Mesendoderm (in vitro differentiated cells): ENCODE results near the gene EHD1.

ENCODE experiments used
- DNase-seq: peaks from one replicate; pipeline ENCODE4 v3.0.0; 2013
- H2AK5ac ChIP-seq: 2 replicates; pipeline ENCODE4 v1.6.1; 2013; ENCODE audit warnings: low read length, inconsistent platforms
- H2BK120ac ChIP-seq: 2 replicates; pipeline ENCODE4 v1.6.1; 2013; ENCODE audit warnings: low read depth, mild to moderate bottlenecking, low read length, moderate library complexity, mixed read lengths
- H2BK15ac ChIP-seq: replicated peaks from 2 replicates; pipeline ENCODE4 v1.6.1; 2013; ENCODE audit warnings: low read depth, mild to moderate bottlenecking, moderate library complexity
- H2BK5ac ChIP-seq: 2 replicates; pipeline ENCODE4 v1.6.1; 2013; ENCODE audit warnings: low read length, inconsistent platforms
- H3K18ac ChIP-seq: 2 replicates; pipeline ENCODE4 v1.6.1; 2013; ENCODE audit warnings: mild to moderate bottlenecking, low read length, mixed read lengths
- H3K23ac ChIP-seq: one replicate; pipeline ENCODE4 v1.6.1; 2013; ENCODE audit warnings: low read length
- H3K27ac ChIP-seq: 2 replicates; pipeline ENCODE4 v1.5.1; 2013; ENCODE audit warnings: low read depth, mild to moderate bottlenecking, inconsistent platforms, low read length, moderate library complexity
- H3K27me3 ChIP-seq: 2 replicates; pipeline ENCODE4 v1.6.1; 2013; ENCODE audit warnings: low read length, control low read depth, mild to moderate bottlenecking, inconsistent platforms; ENCODE audit not compliant: insufficient read depth, poor library complexity
- H3K36me3 ChIP-seq: 2 replicates; pipeline ENCODE4 v1.6.1; 2013; ENCODE audit warnings: low read length, inconsistent platforms; ENCODE audit not compliant: control insufficient read depth, insufficient read depth
- H3K4ac ChIP-seq: one replicate; pipeline ENCODE4 v1.6.1; 2013; ENCODE audit warnings: low read depth, mild to moderate bottlenecking, low read length, moderate library complexity
- H3K4me1 ChIP-seq: 2 replicates; pipeline ENCODE4 v1.6.1; 2013; ENCODE audit warnings: low read depth, low read length, inconsistent platforms; ENCODE audit not compliant: control insufficient read depth
- H3K4me2 ChIP-seq: 2 replicates; pipeline ENCODE4 v1.6.1; 2013; ENCODE audit warnings: low read length
- H3K4me3 ChIP-seq: 2 replicates; pipeline ENCODE4 v1.5.1; 2013; ENCODE audit warnings: mild to moderate bottlenecking, low read length
- H3K56ac ChIP-seq: one replicate; pipeline ENCODE4 v1.6.1; 2013; ENCODE audit warnings: low read length
- H3K79me1 ChIP-seq: 2 replicates; pipeline ENCODE4 v1.6.1; 2013; ENCODE audit warnings: low read length, inconsistent platforms
- H3K79me2 ChIP-seq: 2 replicates; pipeline ENCODE4 v1.6.1; 2013; ENCODE audit warnings: mild to moderate bottlenecking, low read length; ENCODE audit not compliant: control insufficient read depth, insufficient read depth
- H3K9ac ChIP-seq: 2 replicates; pipeline ENCODE4 v1.6.1; 2013; ENCODE audit warnings: low read length, inconsistent platforms
- H4K5ac ChIP-seq: one replicate; pipeline ENCODE4 v1.6.1; 2013; ENCODE audit warnings: low read length
- H4K8ac ChIP-seq: one replicate; pipeline ENCODE4 v1.6.1; 2013; ENCODE audit warnings: low read depth, mild to moderate bottlenecking, control low read depth, low read length, moderate library complexity
- WGBS: extraction: QIAGEN DNeasy Blood & Tissue Kit; methylation state at CpG from one replicate; pipeline ENCODE4 v1.1.7; 2013; ENCODE audit warnings: low lambda C conversion rate, missing lambda C conversion rate; ENCODE audit not compliant: insufficient coverage; ENCODE audit errors: extremely low coverage; 5-methylcytosine and 5-hydroxymethylcytosine counted together

Gene EHD1

DNA sequence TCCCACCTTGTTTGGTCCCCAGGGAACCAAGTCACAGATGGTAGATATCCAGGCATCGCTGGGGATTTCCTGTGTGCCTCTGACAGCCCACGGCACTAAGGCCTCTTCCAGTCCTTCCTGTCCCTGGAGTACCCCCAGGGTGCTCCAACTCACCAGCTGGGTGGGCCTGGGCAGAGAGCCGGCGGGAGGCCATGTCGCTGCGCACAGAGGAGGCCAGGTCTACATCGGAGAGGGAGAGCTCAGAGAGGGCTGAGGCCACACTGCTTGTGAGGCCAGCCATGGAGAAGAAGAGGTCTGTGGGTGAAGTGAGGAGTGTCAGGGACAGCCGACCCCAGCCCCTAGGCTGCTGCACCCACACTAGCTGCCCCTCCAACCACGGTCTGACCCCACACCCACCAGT lies 33.3 kb upstream of the EHD1 start:
- no peak overlapping the region for H3K4me3 ChIP-seq
- no peak overlapping the region for H3K4ac ChIP-seq
- no peak overlapping the region for H3K18ac ChIP-seq
- no peak overlapping the region for H4K5ac ChIP-seq
- no peaks in the 10 kb centered on the region for H3K4me1 ChIP-seq
- no peak overlapping the region for H2BK5ac ChIP-seq
- no peak overlapping the region for H2BK120ac ChIP-seq
- no peaks in the 10 kb centered on the region for H3K27me3 ChIP-seq
- no CpG with 5 or more reads among the region's 9 CpGs for WGBS
- H4K8ac ChIP-seq = no peak overlapping the region
- H3K23ac ChIP-seq = no peak overlapping the region
- no peak overlapping the region for H3K56ac ChIP-seq
- H2BK15ac ChIP-seq = no peak overlapping the region
- no peak overlapping the region for H3K9ac ChIP-seq
- no peaks in the 10 kb centered on the region for H3K79me2 ChIP-seq
- no peak overlapping the region for H3K27ac ChIP-seq
- no peak for DNase-seq
- no peak overlapping the region for H3K4me2 ChIP-seq
- peaks cover 2% of the 10 kb centered on the region for H3K79me1 ChIP-seq
- H3K36me3 ChIP-seq = peaks cover 4% of the 10 kb centered on the region
- no peak overlapping the region for H2AK5ac ChIP-seq

DNA sequence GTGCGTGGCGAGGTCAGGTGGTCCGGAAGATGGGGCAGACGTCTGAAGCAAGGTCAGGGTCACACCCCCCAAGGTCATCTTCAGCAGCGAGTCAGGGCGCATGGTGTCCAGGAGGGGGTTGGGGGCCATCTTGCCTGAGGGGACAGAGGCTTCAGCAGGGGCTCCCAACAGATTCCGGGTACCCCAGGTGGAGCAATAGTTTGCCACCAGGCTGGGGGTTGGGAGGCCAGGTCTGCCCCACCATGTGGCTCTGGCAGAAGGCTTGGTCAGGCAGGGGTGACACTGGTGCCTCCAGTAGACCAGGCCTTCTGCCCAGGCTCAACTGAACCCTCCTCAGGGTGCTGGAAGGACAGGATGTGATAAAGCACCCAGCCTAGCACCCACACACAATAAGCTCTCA lies 32.7 kb upstream of the EHD1 start:
- Histone ChIP-seq H3K4ac (no peak overlapping the region), H3K4me1 (no peaks in the 10 kb centered on the region), H3K4me3 (no peak overlapping the region), H3K4me2 (no peak overlapping the region), H3K23ac (no peak overlapping the region), H2BK120ac (no peak overlapping the region), H4K5ac (no peak overlapping the region), H3K79me1 (no peaks in the 10 kb centered on the region), H3K56ac (no peak overlapping the region), H3K79me2 (no peaks in the 10 kb centered on the region), H3K9ac (no peak overlapping the region), H2BK5ac (no peak overlapping the region), H3K18ac (no peak overlapping the region), H2BK15ac (no peak overlapping the region), H3K36me3 (peaks cover 4% of the 10 kb centered on the region), H2AK5ac (no peak overlapping the region), H3K27ac (no peak overlapping the region), H4K8ac (no peak overlapping the region), H3K27me3 (no peaks in the 10 kb centered on the region)
- DNase-seq = no peak
- no CpG with 5 or more reads among the region's 7 CpGs for WGBS

DNA sequence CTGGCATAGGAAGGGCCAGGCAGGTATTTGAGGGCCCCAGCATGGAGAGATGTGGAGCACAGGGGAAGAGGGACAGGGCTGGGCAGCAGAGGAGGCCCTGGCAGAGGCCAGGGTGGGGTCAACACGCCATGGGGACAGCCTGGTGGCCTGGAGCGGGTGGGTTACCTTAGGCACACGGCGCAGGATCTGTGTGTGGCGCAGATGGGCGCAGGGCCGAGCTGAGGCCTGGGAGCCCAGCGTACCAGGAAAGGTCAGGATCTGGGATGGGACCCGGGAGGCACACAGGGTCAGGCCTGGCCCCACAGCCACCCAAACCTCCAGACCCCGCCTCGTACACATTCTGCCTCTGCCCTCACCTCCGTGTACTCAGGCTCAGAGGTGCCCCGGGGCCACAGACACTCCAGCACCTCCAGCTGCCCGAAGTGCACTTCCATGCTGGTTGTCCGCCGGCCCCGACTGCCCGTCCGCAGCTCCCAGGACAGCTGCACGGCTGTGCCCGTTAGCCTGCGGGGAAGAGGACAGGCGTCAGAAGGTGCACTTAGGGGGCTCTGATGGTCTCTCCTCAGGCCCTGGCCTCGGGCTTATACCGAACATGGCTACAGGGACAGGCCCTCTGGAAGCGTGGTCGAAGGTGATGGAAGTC lies 32.2 kb upstream of the EHD1 start:
- Histone ChIP-seq H2BK15ac (no peak overlapping the region), H3K9ac (no peak overlapping the region), H3K56ac (no peak overlapping the region), H2AK5ac (no peak overlapping the region), H3K4me2 (no peak overlapping the region), H3K27me3 (no peaks in the 10 kb centered on the region), H2BK120ac (no peak overlapping the region), H3K23ac (no peak overlapping the region), H3K4ac (no peak overlapping the region), H3K18ac (no peak overlapping the region), H3K36me3 (peaks cover 4% of the 10 kb centered on the region), H2BK5ac (no peak overlapping the region), H3K4me3 (no peak overlapping the region), H3K4me1 (no peaks in the 10 kb centered on the region), H4K8ac (no peak overlapping the region), H3K27ac (no peak overlapping the region), H3K79me1 (no peaks in the 10 kb centered on the region), H3K79me2 (no peaks in the 10 kb centered on the region), H4K5ac (no peak overlapping the region)
- no CpG with 5 or more reads among the region's 27 CpGs for WGBS
- no peak for DNase-seq

DNA sequence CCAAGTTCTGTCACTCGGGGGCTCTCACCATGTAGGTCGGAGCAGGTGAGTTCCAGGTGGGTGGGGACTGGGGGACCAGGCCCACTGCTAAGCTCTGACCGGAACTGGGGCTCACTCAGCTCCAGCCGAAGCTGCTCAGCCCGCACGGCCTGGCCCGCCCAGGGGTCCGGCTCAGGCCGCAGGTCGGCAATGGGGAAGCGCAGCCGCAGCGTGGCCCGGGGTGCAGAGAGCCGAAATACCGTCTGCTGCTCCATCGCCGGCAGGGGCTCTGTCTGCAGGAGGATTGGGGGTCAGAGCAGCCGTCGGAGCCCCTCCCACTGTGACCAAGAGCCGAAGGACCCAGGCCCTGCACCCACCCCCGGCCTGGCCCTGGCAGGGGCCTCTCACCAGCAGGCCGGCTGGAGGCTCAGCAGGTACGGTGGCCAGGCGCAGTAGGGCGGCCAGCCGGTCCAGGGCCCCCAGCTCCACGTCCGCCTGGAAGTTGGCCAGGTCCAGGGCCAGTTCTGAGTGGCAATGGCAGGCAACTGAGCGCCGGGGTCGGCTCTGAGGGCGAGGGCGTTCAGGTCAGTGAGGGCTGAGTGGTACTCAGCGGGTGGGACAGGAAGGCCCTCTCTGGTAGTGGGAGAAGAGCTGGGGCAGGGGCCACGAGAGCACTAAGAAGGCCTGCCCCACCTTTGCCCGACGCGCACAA lies 31.4 kb upstream of the EHD1 start:
- no peaks in the 10 kb centered on the region for H3K79me1 ChIP-seq
- H2AK5ac ChIP-seq = no peak overlapping the region
- H3K18ac ChIP-seq = no peak overlapping the region
- H3K4me2 ChIP-seq = no peak overlapping the region
- no peak overlapping the region for H4K8ac ChIP-seq
- no peak overlapping the region for H3K9ac ChIP-seq
- no peak overlapping the region for H4K5ac ChIP-seq
- no peak overlapping the region for H3K56ac ChIP-seq
- H3K79me2 ChIP-seq = no peaks in the 10 kb centered on the region
- no peak overlapping the region for H2BK15ac ChIP-seq
- H3K27ac ChIP-seq = no peak overlapping the region
- H3K4ac ChIP-seq = no peak overlapping the region
- H3K36me3 ChIP-seq = peaks cover 5% of the 10 kb centered on the region
- no peak overlapping the region for H3K23ac ChIP-seq
- no peaks in the 10 kb centered on the region for H3K27me3 ChIP-seq
- no peak overlapping the region for H3K4me3 ChIP-seq
- WGBS = no CpG with 5 or more reads among the region's 39 CpGs
- no peak overlapping the region for H2BK5ac ChIP-seq
- no peak overlapping the region for H2BK120ac ChIP-seq
- no peaks in the 10 kb centered on the region for H3K4me1 ChIP-seq
- DNase-seq = no peak

DNA sequence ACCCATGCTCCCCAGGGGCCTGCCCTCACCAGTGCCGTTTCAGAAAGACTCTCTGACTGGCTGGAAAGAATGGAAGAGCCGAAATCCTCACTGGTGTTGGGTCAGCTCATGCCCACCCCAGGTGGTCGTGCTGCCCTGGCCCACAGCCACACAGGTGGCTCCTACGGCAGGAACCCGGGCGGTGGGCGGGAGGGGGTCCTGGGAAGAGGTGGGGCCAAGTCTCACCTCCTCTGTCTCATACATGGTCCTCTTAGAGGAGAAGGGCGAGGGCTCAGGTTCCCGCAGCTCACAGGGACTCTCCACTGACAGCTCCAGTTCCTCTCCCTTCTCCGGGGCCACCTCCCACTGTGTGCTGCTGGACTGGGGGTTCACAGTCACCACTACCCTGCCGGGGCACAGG lies 30.3 kb upstream of the EHD1 start:
- H2BK15ac ChIP-seq = no peak overlapping the region

DNA sequence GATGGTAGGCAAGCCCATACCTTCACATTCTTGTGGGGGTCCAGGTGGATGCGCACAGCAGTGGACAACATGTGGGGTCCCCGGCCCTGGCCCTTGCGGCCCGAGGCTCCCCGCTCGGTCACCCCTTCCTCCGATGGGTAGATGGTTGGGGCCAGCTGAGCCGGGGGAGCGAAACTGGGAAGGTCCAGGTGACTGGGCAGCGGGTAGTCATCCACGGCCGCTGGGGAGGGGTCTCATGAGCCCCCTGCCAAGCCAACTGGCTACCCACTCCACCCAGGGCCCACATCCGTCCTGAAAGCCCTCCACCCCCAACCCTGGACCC lies 27.9 kb upstream of the EHD1 start:
- Histone ChIP-seq H4K5ac (no peak overlapping the region), H3K56ac (no peak overlapping the region), H3K27ac (no peak overlapping the region), H3K4ac (no peak overlapping the region), H3K79me2 (no peaks in the 10 kb centered on the region), H3K23ac (no peak overlapping the region), H2BK5ac (no peak overlapping the region), H2BK15ac (no peak overlapping the region), H3K4me1 (no peaks in the 10 kb centered on the region), H3K9ac (no peak overlapping the region), H4K8ac (no peak overlapping the region), H2BK120ac (no peak overlapping the region), H3K4me3 (no peak overlapping the region), H3K79me1 (no peaks in the 10 kb centered on the region), H3K36me3 (peaks cover 5% of the 10 kb centered on the region), H3K18ac (no peak overlapping the region), H2AK5ac (no peak overlapping the region), H3K4me2 (no peak overlapping the region), H3K27me3 (no peaks in the 10 kb centered on the region)
- WGBS = no CpG with 5 or more reads among the region's 13 CpGs
- DNase-seq = no peak

More for the DNA sequence above, 30.3 kb upstream of the EHD1 start:
- Histone ChIP-seq H3K79me1 (no peaks in the 10 kb centered on the region), H3K27me3 (no peaks in the 10 kb centered on the region), H4K5ac (no peak overlapping the region), H3K27ac (no peak overlapping the region), H2AK5ac (no peak overlapping the region), H3K56ac (no peak overlapping the region), H2BK120ac (no peak overlapping the region), H3K18ac (no peak overlapping the region), H3K9ac (no peak overlapping the region), H3K4me3 (no peak overlapping the region), H3K4ac (no peak overlapping the region), H3K36me3 (peaks cover 5% of the 10 kb centered on the region), H3K79me2 (no peaks in the 10 kb centered on the region), H3K4me2 (no peak overlapping the region), H4K8ac (no peak overlapping the region), H3K23ac (no peak overlapping the region), H3K4me1 (no peaks in the 10 kb centered on the region), H2BK5ac (no peak overlapping the region)
- no CpG with 5 or more reads among the region's 11 CpGs for WGBS
- no peak for DNase-seq
